ENCODE results near the gene ZDHHC12.
A peak's percentile ranks its signal among the peaks of the same experiment; 100 is the strongest.

ZDHHC12 gene

GRCh38 chr9:128688501-128689292 is 35.2 kb downstream of the ZDHHC12 start, which contains the start of gene SET:
TSS of gene SET (plus strand) at chr9:128689222. CDS start at chr9:128689583, 361 bp downstream.
- peak within 1 kb of the TSS; percentile 69 to 89 for H3K27ac ChIP-seq (ENCODE audit: insufficient read depth in 1 of 2, low read depth in 1 of 2, low read length in 2 of 2, poor library complexity in 1 of 2, severe bottlenecking in 2 of 2)
- DNase-seq, result peak; percentile 91 to 96 (median 96)
- peaks cover 8 to 26% (median 15%) of the 10 kb centered on the region in 4 experiments for H3K36me3 ChIP-seq (ENCODE audit: control insufficient read depth in 4 of 4, insufficient read depth in 4 of 4, low read length in 3 of 4)
- ChIA-PET CTCF (interaction anchor here (1.4 kb wide), 1 partner anchor 9 kb away, joined by 3 read pairs; no protein-coding TSS in a partner anchor), POLR2A (interaction anchor here (0.6 kb wide), 2 partner anchors 13 to 1722 kb away, joined by 3 read pairs; partner anchors contain the start of gene PKN3)
- no peaks in the 10 kb centered on the region for H3K9me3 ChIP-seq (ENCODE audit: control extremely low read depth in 1 of 5, control insufficient read depth in 4 of 5, insufficient read depth in 2 of 5, low read depth in 1 of 5, low read length in 4 of 5)
- under 1% methylated on average over 51 of the region's 93 CpGs for WGBS (ENCODE audit: insufficient coverage)
- no peaks in the 10 kb centered on the region for H3K27me3 ChIP-seq (replicated peaks in 2 of 5; ENCODE audit: control insufficient read depth in 4 of 5, insufficient read depth in 5 of 5, low read length in 4 of 5)
- peaks cover 21 to 62% (median 56%) of the 10 kb centered on the region in 4 experiments for H3K4me1 ChIP-seq (ENCODE audit: control extremely low read depth in 1 of 4, control insufficient read depth in 4 of 4, insufficient read depth in 4 of 4, low read length in 3 of 4)
- peak within 1 kb of the TSS; percentile 69 to 100 (median 85) for H3K4me3 ChIP-seq (ENCODE audit: control insufficient read depth in 1 of 7, extremely low read depth in 1 of 7, insufficient read depth in 4 of 7, low read depth in 2 of 7, low read length in 6 of 7)

- Histone ChIP-seq H3K36me3 (ENCODE audit: control insufficient read depth in 4 of 4, insufficient read depth in 4 of 4, low read length in 3 of 4) (peaks cover 0 to 15% (median 7%) of the 10 kb centered on the region in 4 experiments), H3K4me1 (ENCODE audit: control extremely low read depth in 1 of 4, control insufficient read depth in 4 of 4, insufficient read depth in 4 of 4, low read length in 3 of 4) (peaks cover 25 to 68% (median 62%) of the 10 kb centered on the region in 4 experiments), H3K27ac (ENCODE audit: insufficient read depth in 1 of 2, low read depth in 1 of 2, low read length in 2 of 2, poor library complexity in 1 of 2, severe bottlenecking in 2 of 2) (no peak overlapping the region), H3K9me3 (ENCODE audit: control extremely low read depth in 1 of 5, control insufficient read depth in 4 of 5, insufficient read depth in 2 of 5, low read depth in 1 of 5, low read length in 4 of 5) (no peaks in the 10 kb centered on the region), H3K27me3 (replicated peaks in 2 of 5; ENCODE audit: control insufficient read depth in 4 of 5, insufficient read depth in 5 of 5, low read length in 4 of 5) (no peaks in the 10 kb centered on the region), H3K4me3 (ENCODE audit: control insufficient read depth in 1 of 7, extremely low read depth in 1 of 7, insufficient read depth in 4 of 7, low read depth in 2 of 7, low read length in 6 of 7) (no peak overlapping the region)
- ChIA-PET CTCF (interaction anchor here (1.4 kb wide), 1 partner anchor 10 kb away, joined by 3 read pairs; no protein-coding TSS in a partner anchor), POLR2A (interaction anchor here (1.2 kb wide), 1 partner anchor 10 kb away, joined by 3 read pairs; no protein-coding TSS in a partner anchor)
- no peak for DNase-seq
- WGBS (ENCODE audit: insufficient coverage), result 100% methylated on average over 1 of the region's 4 CpGs
Observed at GRCh38 chr9:128687453-128687852, 36.5 kb downstream of the ZDHHC12 start.

GRCh38 chr9:128685636-128686489 is 38.1 kb downstream of the ZDHHC12 start:
- no peaks in the 10 kb centered on the region for H3K27me3 ChIP-seq (replicated peaks in 2 of 5; ENCODE audit: control insufficient read depth in 4 of 5, insufficient read depth in 5 of 5, low read length in 4 of 5)
- H3K27ac ChIP-seq (ENCODE audit: insufficient read depth in 1 of 2, low read depth in 1 of 2, low read length in 2 of 2, poor library complexity in 1 of 2, severe bottlenecking in 2 of 2), result peak overlapping the region; percentile 64 to 90
- ChIA-PET CTCF (interaction anchor here (1.0 to 1.1 kb wide), 2 partner anchors 15 to 23 kb away, joined by 3 to 7 read pairs; no protein-coding TSS in a partner anchor), POLR2A (interaction anchor here (1.2 kb wide), 1 partner anchor 11 kb away, joined by 3 read pairs; no protein-coding TSS in a partner anchor)
- H3K9me3 ChIP-seq (ENCODE audit: control extremely low read depth in 1 of 5, control insufficient read depth in 4 of 5, insufficient read depth in 2 of 5, low read depth in 1 of 5, low read length in 4 of 5), result no peaks in the 10 kb centered on the region
- WGBS (ENCODE audit: insufficient coverage), result 64% methylated on average over 9 of the region's 17 CpGs
- peak; percentile 60 to 82 (median 73) for DNase-seq
- no peaks in the 10 kb centered on the region for H3K36me3 ChIP-seq (ENCODE audit: control insufficient read depth in 4 of 4, insufficient read depth in 4 of 4, low read length in 3 of 4)
- peaks cover 18 to 57% (median 54%) of the 10 kb centered on the region in 4 experiments for H3K4me1 ChIP-seq (ENCODE audit: control extremely low read depth in 1 of 4, control insufficient read depth in 4 of 4, insufficient read depth in 4 of 4, low read length in 3 of 4)
- peak overlapping the region; percentile 33 to 94 (median 89) for H3K4me3 ChIP-seq (ENCODE audit: control insufficient read depth in 1 of 7, extremely low read depth in 1 of 7, insufficient read depth in 4 of 7, low read depth in 2 of 7, low read length in 6 of 7)

GRCh38 chr9:128684325-128685199 is 39.4 kb downstream of the ZDHHC12 start:
- Histone ChIP-seq H3K9me3 (ENCODE audit: control extremely low read depth in 1 of 5, control insufficient read depth in 4 of 5, insufficient read depth in 2 of 5, low read depth in 1 of 5, low read length in 4 of 5) (no peaks in the 10 kb centered on the region), H3K27ac (ENCODE audit: insufficient read depth in 1 of 2, low read depth in 1 of 2, low read length in 2 of 2, poor library complexity in 1 of 2, severe bottlenecking in 2 of 2) (peak overlapping the region; percentile 72 to 90), H3K4me1 (ENCODE audit: control extremely low read depth in 1 of 4, control insufficient read depth in 4 of 4, insufficient read depth in 4 of 4, low read length in 3 of 4) (peaks cover 15 to 52% (median 48%) of the 10 kb centered on the region in 4 experiments), H3K36me3 (ENCODE audit: control insufficient read depth in 4 of 4, insufficient read depth in 4 of 4, low read length in 3 of 4) (no peaks in the 10 kb centered on the region), H3K27me3 (replicated peaks in 2 of 5; ENCODE audit: control insufficient read depth in 4 of 5, insufficient read depth in 5 of 5, low read length in 4 of 5) (no peaks in the 10 kb centered on the region), H3K4me3 (ENCODE audit: control insufficient read depth in 1 of 7, extremely low read depth in 1 of 7, insufficient read depth in 4 of 7, low read depth in 2 of 7, low read length in 6 of 7) (peak overlapping the region; percentile 50 to 94 (median 89))
- 3% methylated on average over 13 of the region's 15 CpGs for WGBS (ENCODE audit: insufficient coverage)
- CTCF ChIA-PET, result interaction anchor here (0.9 to 1.5 kb wide), 3 partner anchors 11 to 38 kb away, joined by 3 read pairs; no protein-coding TSS in a partner anchor
- POLR2A ChIA-PET, result no interaction called here
- peak; percentile 56 to 76 (median 73) for DNase-seq

GRCh38 chr9:128684065-128684324 is 39.9 kb downstream of the ZDHHC12 start:
- peak overlapping the region; percentile 50 to 94 (median 89) for H3K4me3 ChIP-seq (ENCODE audit: control insufficient read depth in 1 of 7, extremely low read depth in 1 of 7, insufficient read depth in 4 of 7, low read depth in 2 of 7, low read length in 6 of 7)
- no peaks in the 10 kb centered on the region for H3K9me3 ChIP-seq (ENCODE audit: control extremely low read depth in 1 of 5, control insufficient read depth in 4 of 5, insufficient read depth in 2 of 5, low read depth in 1 of 5, low read length in 4 of 5)
- H3K36me3 ChIP-seq (ENCODE audit: control insufficient read depth in 4 of 4, insufficient read depth in 4 of 4, low read length in 3 of 4), result no peaks in the 10 kb centered on the region
- DNase-seq, result no peak
- ChIA-PET CTCF (interaction anchor here (1.5 kb wide), 2 partner anchors 11 to 27 kb away, joined by 3 read pairs; no protein-coding TSS in a partner anchor), POLR2A (no interaction called here)
- H3K27ac ChIP-seq (ENCODE audit: insufficient read depth in 1 of 2, low read depth in 1 of 2, low read length in 2 of 2, poor library complexity in 1 of 2, severe bottlenecking in 2 of 2), result peak overlapping the region; percentile 72 to 90
- no peaks in the 10 kb centered on the region for H3K27me3 ChIP-seq (replicated peaks in 2 of 5; ENCODE audit: control insufficient read depth in 4 of 5, insufficient read depth in 5 of 5, low read length in 4 of 5)
- H3K4me1 ChIP-seq (ENCODE audit: control extremely low read depth in 1 of 4, control insufficient read depth in 4 of 4, insufficient read depth in 4 of 4, low read length in 3 of 4), result peaks cover 15 to 52% (median 48%) of the 10 kb centered on the region in 4 experiments
- WGBS (ENCODE audit: insufficient coverage), result 0% methylated on average over 1 of the region's 3 CpGs

GRCh38 chr9:128683340-128684064 is 40.4 kb downstream of the ZDHHC12 start:
- POLR2A ChIA-PET, result no interaction called here
- peaks cover 15 to 50% (median 47%) of the 10 kb centered on the region in 4 experiments for H3K4me1 ChIP-seq (ENCODE audit: control extremely low read depth in 1 of 4, control insufficient read depth in 4 of 4, insufficient read depth in 4 of 4, low read length in 3 of 4)

More at GRCh38 chr9:128683340-128684064, 40.4 kb downstream of the ZDHHC12 start:
- WGBS (ENCODE audit: insufficient coverage), result 0% methylated on average over 11 of the region's 21 CpGs
- no peaks in the 10 kb centered on the region for H3K9me3 ChIP-seq (ENCODE audit: control extremely low read depth in 1 of 5, control insufficient read depth in 4 of 5, insufficient read depth in 2 of 5, low read depth in 1 of 5, low read length in 4 of 5)
- no peaks in the 10 kb centered on the region for H3K36me3 ChIP-seq (ENCODE audit: control insufficient read depth in 4 of 4, insufficient read depth in 4 of 4, low read length in 3 of 4)
- no peaks in the 10 kb centered on the region for H3K27me3 ChIP-seq (replicated peaks in 2 of 5; ENCODE audit: control insufficient read depth in 4 of 5, insufficient read depth in 5 of 5, low read length in 4 of 5)
- CTCF ChIA-PET, result interaction anchor here (0.6 to 1.5 kb wide), 4 partner anchors 10 to 49 kb away, joined by 3 read pairs; no protein-coding TSS in a partner anchor
- H3K27ac ChIP-seq (ENCODE audit: insufficient read depth in 1 of 2, low read depth in 1 of 2, low read length in 2 of 2, poor library complexity in 1 of 2, severe bottlenecking in 2 of 2), result peak overlapping the region; percentile 72 to 90
- DNase-seq, result peak; percentile 46 to 81 (median 74)
- H3K4me3 ChIP-seq (ENCODE audit: control insufficient read depth in 1 of 7, extremely low read depth in 1 of 7, insufficient read depth in 4 of 7, low read depth in 2 of 7, low read length in 6 of 7), result peak overlapping the region; percentile 50 to 94 (median 89)

Measured in common myeloid progenitor, CD34-positive (primary cell).